GM19455 (cell line): ENCODE data around the gene POU3F1.

Experiments used
- ATAC-seq: cut with Tn5 transposase; IDR thresholded peaks from one replicate; pipeline ENCODE4 v1.9.1; 2021; ENCODE audit not compliant: unreplicated experiment

Gene POU3F1

DNA sequence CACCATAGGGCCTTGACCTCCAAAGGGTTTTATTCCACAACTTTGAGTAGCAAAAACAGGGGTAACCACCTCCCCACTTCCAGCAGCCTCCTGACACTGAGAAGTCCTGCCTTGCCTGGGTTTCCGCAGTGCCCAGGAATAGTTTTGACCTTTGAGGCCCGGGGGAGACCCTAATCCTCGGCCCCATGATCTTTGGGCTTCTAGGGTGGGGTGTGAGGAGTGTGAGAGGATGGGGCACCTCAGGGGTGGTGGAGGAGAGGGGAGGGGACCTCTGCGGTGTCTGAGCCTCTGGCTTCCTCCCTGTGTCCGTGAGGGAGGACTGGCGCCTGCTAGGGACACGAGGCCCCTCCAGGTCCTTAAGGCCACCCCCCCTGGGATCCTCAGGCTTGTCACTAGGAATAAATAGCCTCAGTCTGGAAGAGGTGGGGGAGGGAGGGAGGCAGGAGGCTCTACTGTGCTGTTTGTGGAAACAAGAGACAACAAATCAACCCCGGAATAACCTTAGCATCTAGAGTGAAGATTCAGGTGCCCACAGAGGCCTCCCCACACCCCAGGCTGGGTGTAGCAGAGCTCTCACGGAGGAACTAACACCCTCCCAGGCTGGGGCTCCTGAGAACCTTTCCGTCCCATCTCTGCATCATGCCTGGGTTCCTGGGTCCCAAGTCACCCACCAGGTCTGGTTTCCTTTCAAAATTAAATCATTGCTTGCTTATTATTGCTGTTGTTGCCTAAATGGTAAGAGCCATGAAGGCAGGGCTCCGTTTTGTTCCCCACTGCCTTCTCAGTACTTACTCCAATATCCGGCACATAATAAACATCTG, 40.4 kb downstream of the POU3F1 start:
- no peak for ATAC-seq

DNA sequence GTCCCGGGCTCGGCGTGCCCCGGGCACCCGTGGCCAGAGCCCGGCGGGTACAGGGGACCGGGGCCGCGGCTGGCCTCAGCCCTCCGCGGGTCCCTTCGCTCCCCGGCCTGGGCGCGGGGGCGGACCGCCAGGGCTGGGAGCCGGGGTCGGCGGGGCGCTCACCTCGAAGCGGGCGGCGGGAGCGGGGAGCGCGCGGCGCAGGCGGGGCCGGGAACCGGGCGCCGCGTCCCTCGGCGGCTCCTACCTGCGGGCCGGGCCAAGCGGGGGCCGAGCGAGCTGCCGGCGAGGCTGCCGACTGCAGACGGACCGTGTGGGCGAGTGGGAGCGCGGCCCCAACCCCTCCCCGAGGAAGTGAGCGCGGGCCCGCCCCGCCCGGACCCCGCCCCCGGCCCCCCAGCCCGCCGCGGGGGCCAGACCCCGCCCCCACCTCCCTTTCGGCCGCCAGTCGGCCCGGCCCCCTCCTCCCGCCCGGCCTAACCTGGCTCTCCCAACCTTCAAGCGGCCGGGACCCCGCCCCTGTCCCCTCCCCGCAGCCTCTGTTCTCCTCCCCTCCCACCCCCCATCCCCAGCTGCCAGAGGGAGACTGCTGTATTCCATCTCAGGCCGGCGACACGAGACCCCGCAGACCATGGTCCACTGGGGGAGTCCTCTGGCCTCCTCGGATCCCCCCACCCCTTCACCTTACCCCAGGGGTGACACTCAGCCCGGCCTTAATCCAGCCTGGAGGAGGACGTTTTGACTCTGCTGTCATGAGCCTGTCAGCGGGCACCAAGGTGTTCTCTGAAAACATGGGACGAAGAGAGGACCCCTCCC, 41.2 kb downstream of the POU3F1 start, which contains the start of gene FHL3:
TSS of gene FHL3 (minus strand) at position 320 of the 813 bp plus-strand sequence. CDS start 6,102 bp downstream, outside the sequence.
- ATAC-seq = no peak

DNA sequence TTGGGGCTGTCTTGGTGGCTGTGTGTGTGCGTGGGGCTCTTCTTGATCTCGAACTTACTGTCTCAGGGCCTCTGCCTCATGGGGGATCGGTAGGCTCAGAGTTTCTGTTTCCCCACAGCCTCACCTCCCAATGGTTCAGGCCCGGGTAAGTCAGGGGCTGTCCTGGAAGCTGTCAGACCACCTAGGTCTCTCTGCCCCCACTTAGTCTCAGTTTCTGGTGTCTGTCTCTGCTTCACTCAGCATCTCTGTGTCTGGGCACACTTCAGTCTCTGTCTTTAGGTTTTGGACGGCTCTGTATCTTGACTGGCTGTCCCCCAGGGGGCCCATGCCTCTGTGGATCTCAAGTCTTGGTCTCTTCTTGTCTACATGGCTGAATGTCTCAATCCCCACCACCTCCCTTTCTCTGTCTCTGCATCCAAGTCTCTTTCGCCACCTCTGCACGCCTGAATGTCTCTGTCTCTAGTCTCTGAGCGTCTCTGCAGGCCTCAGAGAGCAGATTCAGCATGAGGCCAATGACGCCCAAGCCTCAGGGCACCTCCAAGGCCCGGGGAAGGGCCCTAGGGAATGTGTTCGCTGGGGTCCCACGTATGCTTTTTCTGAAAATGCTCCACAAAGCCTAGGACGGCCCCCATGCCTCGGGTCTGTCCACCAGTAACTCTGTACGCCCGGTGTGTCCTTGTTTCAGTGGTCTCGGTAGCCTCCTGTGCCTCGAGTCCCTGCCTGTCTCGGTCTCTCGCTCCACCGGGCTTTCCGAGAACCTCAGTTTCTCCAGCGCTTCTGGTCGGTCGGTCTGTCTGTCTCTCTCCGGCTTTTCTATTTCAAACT, 42.1 kb downstream of the POU3F1 start:
- no peak for ATAC-seq

DNA sequence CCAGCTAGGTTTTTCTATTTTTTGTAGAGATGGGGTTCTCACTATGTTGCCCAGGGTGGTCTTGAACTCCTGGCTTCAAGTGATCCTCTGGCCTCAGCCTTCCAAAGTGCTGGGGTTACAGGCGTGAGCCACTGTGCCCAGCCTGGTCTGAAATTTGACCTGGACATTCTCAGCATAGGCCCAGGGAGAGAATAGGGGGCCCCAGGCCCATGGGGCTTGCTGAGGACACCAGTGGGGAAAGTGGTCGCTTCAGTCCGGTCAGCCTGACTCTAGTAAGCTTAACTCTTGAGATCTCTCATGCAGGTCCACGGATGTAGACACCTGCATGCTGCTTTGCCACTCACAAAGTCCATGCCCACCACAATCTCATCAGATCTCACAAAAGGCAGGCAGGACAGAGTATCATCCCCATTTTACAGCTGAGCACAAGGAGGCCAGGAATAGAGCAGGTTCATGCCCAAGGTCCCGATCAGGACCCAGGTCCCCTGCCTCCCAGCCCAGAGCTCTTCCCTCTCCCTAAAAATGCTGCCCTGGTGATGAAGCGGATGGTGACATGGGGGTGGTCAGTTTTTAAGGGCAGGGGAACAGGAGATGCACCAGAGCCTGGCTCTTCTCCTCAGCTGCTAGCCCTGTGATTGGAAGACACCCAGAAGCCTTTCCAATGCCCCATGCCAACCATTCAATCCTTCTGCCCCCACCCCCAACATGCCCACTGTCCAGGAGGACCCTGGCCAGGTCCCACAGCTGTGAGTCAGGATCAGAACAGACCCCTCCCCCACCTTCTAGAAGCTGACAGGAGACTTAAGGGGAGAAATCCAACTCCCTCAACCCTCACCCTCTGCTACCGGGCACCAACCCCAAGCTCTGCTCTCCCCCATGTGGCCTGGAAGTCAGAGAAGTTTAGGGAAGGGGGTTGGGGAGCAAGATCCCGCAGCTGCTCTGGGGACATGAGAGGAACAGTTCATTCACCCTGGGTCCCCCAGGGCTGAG, 43.0 kb downstream of the POU3F1 start:
- no peak for ATAC-seq

DNA sequence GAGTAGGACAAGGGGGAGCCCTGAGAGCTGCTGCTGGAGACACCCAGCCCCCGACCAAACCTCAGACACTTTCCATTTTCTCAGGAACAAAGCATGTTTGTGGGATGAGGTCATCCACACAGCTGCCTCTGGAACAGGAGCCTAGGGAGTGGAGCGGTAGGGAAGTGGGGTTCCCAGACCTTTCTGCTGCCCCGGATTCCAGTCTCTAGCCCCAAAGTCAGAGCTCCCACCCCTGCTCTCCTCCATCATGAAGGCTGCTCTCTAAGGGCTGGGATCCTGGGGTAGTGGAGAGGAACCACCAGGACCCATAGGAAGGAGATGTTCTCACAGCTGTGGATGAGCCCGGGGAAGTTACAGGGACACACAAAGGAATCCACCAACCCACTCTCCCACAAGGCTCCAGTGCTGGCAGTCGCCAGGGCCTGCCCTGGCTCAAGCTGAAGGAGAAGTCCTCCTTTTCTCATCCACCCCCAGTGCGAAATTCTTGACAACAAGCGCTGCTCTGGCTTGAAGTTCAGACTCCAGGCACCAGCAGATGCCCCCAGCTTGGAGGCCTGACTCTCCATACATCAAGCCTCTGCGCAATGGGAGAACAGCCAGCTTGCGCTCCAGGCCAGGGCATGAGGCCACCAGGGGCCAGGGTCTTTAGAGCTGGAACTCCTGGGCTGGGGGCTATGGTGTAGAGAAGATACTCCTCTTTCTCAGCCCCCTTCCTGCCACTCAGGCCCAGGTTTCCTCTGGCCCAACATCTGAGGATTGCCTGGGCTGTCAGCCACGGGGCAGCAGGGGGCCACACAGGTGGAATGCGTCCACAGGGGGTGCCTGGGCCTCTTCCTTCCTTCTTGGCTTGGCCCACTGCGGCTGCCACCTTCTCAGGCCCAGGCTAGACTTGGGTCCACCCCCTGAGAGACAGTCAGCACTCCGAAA, 45.8 kb downstream of the POU3F1 start:
- no peak for ATAC-seq

DNA sequence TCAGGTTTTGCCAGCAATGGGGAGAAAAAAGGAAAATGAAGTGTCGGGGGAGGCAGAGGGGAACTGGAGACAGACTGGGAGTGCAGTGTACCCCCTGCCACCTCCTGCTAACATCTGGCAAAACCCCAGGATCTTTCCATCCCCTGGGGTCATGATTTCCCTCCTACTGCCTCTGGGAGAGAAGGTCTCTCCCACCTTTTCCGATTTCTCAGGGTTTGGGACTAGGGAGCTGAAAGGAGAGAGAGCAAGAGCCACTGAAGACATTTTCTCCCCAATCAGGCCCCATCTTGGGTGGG, 46.4 kb downstream of the POU3F1 start:
- no peak for ATAC-seq

DNA sequence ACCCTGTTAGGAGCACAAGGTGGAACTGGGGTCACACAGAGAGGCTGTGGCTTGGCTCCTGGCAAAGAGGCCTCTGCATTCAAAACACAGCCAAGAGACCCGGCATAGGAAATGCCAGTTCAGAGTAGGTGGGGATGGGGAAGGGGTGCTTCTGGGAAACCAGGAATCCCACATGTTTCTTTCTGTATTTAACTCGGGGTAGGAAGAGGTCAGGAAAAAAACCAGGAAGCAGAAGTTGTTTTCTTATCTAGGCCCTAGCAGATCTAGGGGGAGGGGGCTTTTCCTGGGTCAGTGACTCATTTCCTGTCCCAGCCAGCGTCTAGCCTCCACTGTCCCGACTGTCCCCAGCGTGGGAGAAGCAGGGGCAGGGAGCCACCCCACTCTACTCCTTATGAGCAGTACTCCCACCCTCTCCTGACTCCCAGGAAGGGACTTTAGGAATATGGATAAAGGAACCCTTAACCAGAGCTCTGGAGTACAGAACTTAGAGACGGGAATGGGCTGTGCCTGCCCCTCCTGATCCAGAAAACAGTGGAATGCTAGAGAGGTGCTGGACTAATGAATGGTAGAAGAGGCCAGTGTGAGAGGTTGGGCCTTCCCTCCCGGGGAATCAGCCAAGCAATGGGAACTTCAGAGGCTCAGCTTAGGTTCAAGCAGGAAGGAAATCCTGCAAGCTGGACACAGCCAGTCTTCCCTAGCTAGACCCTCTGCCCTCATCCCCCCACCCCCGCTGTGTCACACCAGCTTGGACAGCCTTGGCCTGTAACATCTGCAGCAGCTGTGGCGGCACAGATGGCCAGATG, 47.0 kb downstream of the POU3F1 start:
- no peak for ATAC-seq

DNA sequence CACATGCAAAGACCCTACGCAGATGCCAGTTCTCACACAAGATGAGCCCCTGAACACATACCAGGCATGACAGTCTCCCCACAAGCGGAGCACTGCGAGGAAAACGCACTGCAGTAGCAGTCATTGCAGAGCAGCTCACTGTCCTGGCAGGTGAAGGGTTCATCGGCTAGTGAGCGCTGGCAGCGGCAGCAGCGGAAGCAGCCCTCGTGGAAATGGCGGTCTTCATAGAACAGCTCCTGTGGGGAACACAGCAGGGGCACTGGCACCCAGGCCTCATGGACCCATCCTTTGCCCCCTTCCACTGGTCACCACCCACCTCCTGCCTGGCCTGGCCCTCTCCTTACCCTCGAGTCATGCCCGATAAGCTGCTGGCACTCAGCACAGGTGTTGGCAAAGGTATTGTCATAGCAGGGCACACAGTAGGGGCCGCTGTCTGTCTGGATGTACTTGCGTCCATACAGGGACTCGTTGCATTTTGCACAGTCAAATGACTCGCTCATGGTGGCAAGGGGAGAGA, 47.6 kb downstream of the POU3F1 start:
- ATAC-seq = no peak

DNA sequence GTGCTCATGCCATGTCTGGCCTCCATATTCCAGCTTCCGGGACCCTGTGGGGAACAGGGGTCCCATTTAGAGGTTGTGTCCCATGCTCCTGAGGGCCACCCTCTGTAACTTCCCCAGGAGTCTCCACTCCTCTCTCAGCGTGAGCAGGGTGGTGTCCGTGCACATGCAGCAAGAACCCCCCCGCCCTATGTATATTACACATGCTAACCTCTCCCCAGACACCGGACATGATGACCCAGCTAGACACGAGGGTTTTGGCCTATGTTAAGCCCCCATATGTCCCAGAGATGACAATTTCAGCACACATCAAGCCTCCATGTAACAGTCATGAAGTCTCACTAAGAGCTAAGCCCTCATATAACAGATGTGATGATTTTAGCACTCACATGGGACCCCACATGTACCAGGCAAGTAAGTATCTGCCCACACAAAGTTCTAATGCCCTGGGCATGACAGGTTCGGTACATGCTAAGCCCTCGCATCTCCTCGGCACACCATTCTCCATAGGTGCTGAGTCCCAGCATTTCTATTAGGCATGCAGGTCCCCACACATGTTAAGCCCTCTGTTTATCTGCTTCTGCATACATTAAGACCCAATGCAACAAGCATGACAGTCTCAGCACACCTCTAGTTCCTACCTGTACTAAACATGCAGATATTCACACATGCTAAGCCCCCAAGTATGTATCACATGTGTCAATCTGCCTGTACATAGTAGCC, 48.3 kb downstream of the POU3F1 start:
- no peak for ATAC-seq

DNA sequence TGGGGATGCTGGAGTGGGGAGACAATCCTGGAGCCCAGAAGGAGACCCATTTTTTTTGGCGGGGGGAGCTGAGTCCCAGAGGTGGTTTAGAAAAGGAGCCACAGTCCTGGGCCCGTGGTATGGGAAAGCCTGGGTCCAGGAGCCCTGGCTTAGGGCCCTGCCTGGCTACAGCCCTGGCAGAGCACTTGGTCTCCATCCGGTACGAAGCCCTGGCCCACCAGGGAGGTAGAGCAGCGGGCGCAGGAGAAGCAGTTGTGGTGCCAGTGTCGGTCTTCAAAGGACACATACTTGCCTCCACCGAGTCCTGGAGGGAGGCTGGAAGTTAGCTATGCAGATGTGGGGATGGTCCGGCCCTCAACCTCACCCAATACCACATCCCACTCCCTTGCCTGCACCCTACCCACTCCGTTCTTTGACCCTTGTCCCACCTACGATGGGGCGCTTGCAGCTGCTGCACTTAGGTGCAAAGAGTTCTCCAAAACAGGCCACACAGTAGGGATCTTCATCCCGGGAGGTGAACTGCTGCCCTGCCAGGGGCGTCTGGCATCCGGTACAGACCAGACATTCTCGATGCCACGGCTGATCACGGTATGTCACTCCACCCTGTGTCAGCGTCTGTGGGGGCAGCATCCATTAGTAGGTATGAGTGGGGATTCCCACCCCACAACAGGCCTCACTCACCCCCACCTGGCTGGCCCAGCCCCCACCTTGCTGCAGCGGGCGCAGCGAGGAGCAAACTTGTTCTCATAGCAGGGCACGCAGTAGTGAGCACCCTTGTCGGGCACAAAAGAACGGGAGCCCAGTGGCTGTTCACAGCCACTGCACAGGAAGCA, 49.1 kb downstream of the POU3F1 start:
- ATAC-seq = no peak

DNA sequence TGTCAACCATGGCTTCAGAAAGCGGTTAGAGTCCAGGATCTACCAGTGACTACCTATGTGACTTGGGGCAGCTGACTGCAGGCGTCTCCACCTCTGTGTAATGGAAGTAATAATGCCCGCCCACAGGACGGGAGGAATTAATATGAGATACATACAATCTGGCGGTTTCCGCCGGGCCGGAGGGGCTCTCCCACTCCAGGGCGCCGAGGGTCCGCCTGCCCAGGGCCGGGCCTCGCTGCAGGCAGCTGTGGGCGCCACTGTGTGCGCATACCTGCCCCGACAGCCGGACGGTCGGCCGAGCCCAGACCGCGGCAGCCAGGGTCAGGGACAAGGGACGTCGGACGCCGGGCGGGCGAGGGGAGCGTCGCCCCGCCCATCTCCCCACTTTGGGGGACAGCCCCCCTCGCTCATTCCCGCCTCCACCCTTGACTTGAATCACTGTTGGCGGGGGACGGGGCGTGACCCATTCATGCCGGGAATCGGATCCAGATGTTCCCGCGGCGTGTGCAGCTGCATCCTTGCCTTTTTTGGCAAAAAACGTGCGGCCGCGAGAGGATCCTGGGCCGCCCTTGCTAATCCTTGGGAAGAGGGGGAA, 50.7 kb downstream of the POU3F1 start:
- no peak for ATAC-seq

DNA sequence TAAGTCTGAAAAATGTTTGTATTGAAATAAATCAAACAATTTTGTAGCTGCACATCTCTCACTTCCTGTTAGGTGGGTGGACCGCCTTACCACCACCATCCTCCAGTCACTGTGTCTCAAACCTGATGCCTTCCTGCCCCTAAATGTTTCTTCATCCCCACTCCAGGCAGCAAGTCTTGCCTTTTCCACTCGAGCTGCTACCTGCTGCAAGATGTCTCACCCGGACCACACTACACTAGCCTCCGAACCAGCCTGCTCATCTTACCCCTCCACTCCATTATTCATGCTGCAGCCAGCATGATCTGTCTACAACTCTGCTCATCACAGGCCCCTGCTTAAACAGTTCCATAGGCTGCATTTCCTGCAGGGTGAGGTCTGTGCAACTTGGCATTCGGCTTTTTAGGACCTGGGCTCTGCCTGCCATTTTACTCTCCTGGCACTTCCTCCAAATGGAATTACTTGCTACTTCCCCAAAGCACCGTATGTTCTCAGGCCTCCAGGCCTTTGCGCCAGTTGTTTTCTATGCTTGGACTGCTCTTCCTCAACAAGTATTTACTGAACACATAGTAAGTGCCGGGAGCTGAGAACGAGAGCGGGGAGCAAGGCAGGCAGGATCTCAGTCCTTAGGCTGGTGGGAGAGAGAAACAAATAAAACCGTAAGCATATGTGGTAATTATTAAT, 51.6 kb downstream of the POU3F1 start:
- no peak for ATAC-seq
